ENCODE measurements around the gene ERCC4.

Gene ERCC4

GRCh38 chr16:13999895-14000425, 80.0 kb downstream of the ERCC4 start:
- no peaks in the 10 kb centered on the region for H3K27me3 Mint-ChIP-seq (ENCODE audit: low read depth)
- peaks cover 1% of the 10 kb centered on the region for H3K36me3 Mint-ChIP-seq (ENCODE audit: low read depth)
- H3K4me1 Mint-ChIP-seq (ENCODE audit: low read depth): peaks cover 22% of the 10 kb centered on the region
- no peaks in the 10 kb centered on the region for H3K9me3 Mint-ChIP-seq
- H3K4me3 Mint-ChIP-seq: no peak overlapping the region
- no peak overlapping the region for H3K27ac Mint-ChIP-seq

- Mint-ChIP-seq H3K36me3 (ENCODE audit: low read depth) (peaks cover 1% of the 10 kb centered on the region), H3K9me3 (no peaks in the 10 kb centered on the region), H3K4me3 (no peak overlapping the region), H3K27ac (no peak overlapping the region), H3K27me3 (ENCODE audit: low read depth) (no peaks in the 10 kb centered on the region), H3K4me1 (ENCODE audit: low read depth) (peaks cover 22% of the 10 kb centered on the region)
Observed at GRCh38 chr16:14001521-14001920, 81.6 kb downstream of the ERCC4 start.
